NCI-H1694 (cell line): ENCODE data around the gene ARMH2.
"Not testable (repeated sequence)": the region's sequence is repeated elsewhere in the genome, so short reads cannot be mapped to it uniquely, and the experiment has no call there.

Experiments used
- DNase-seq: peaks from one replicate; lab custom pipeline; 2025; lab: John Stamatoyannopoulos, UW

ARMH2 gene

DNA sequence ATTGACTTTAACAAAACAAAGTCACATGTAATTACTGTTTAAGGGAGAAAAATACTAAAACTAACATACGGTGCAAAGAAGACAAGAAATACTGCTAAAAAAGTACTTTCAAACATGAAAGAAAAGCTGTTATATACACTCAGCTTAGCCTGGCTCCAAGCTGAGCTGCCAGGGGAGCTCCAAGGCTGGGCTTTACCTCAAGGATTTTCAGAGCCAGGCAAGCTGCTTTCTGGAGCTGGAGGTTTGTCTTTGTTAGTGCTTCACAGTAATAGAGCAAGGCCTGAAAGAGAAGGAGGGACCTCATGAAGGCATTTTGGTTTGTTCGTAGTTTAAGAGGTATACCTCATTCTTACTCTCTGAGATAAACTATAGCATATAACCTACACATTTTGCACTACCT is 19.6 kb upstream of the ARMH2 start:
- DNase-seq, result no peak

DNA sequence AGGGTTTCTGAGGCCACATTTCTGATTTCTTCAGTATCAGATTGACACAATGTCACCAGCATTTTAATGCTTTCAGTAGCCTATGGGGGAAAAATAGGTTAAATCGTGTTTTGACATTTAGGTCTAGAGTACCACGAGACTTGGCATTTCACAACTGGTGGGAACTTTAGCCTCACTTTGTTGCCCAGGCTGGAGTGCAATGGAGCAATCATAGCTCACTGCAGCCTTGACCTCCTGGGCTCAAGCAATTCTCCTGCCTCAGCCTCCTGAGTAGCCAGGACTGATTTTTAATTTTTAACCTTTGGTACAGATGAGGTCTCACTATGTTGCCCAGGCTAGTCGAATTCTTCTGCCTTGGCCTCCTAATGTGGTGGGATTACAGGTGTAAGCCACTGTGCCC is 11.0 kb upstream of the ARMH2 start:
- no peak for DNase-seq

DNA sequence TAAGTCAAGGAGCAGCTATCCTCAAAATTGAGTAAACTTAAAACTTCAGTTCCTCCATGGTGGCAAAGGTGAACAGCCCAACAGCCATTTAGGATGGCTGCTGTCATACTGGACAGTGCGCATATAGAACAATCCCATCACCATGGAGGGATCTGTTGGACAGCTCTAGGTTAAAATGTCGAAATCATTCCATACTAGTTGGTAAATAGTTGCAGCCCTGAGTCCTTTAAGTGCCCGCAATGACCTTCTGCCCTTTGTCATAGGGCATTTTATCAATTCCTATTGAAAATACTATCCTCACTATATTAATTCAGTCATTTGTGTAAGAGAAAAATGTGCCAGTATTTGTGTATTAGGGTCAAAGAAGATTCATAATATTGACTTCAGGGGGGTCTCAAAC is 8.9 kb upstream of the ARMH2 start:
- no peak for DNase-seq

DNA sequence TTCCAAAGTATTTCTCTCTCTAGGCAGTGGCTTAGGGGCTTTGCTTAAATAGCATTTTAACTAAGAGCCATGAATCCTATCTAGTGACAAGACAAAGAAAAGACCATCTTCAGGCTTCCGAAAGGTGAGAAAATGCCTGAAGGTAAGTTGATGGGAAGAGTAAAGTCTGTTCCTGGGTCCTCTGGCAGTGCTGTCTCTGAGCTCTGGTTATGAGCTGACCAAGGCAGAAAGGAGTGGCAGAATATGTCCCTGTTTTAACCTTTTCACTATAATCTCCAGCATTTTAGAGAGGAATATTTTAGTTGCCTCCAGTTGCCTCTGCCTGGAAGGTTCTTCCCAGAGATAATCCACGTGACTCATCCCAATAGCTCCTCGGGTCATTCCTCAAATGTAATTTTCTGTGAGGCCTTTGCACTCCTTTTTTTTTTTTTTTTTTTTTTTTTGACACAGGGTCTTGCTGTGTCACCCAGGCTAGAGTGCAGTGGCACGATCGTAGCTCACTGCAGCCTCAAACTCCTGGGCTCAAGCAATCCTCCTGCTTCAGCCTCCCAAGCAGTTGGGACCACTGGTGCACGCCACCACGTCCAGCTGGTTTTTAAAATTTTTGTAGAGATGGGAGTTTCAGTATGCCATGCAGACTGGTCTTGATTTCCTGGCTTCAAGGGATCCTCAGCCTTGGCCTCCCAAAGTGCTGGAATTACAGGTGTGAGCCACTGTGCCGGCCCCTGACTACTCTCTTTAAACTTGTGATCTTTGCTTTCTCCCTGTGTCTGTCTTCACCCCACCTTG is 3.7 kb upstream of the ARMH2 start:
- DNase-seq, result no peak

DNA sequence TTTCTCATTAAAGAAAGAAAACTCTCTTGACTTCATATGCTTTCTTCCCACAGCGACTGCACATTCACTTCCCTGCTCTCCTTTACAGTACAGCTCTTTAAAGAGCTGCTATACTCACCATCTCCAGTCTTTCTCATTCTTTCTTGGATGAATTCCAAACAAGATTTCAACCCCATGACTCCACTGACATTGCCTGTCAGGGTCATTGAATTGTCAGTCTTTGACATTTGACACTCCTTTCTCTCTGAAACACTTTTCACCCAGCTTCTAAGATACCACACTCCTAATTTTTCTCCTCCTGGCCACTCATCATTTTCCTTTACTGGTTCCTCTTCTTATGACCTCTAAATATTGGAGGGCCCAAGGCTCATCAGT is 811 bp upstream of the ARMH2 start:
- DNase-seq, result no peak

DNA sequence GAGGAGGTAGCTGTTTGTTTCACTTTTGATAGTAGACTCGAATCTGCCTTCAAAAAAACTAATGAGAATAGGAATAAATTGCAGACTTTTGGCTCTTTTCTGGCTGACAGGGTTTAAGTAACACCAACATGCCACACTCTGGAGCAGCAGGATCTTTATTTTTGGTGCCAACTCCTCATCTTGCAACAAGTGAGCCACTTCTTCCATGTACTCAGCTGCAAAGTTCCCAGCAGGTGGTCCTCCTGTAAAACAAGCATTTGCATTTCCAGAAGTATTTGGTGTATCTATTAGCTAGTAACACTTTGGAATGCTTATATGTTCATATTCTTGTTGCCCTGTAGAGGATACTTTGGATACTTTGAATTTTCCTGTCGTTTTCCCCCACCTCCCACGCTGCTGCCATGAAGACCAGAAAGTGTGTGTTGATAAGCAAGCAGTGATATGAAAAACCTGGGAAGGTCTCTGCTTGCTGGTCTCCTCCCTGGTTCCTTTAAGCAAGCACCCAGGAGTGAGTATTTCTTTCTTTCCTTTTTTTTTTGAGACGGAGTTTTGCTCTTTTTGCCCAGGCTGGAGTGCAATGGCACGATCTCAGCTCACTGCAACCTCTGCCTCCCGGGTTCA is 1.0 kb downstream of the ARMH2 start:
- DNase-seq, result no peak

DNA sequence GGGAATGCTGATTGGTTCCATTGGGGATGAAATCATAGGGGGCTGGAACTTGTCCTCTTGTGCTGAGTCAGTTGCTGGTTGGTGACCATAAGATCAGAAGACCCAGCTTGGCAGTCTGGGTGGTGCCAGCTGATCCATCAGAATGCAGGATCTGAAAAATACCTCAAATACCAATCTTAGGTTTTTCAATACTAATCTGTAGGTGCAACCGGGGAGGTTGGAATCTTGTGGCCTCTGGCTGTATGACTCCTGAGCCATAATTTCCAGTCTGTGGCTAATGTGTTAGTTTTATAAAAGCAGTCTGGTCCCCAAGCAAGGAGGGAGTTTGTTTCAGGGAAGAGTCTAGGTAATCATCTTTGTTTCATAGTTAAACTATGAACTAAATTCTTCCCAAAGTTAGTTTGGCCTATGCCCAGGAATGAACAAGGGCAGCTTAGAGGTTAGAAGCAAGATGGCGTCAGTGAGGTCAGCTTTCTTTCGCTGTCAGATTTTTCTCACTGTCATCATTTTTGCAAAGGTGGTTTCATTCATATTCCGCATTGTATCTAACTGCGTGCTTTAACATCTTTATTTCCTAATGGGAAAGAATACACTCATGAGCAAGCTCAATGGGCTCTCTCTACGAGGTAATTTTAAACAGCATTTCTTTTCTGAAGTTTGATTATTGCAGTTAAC is 2.0 kb downstream of the ARMH2 start:
- DNase-seq, result no peak

DNA sequence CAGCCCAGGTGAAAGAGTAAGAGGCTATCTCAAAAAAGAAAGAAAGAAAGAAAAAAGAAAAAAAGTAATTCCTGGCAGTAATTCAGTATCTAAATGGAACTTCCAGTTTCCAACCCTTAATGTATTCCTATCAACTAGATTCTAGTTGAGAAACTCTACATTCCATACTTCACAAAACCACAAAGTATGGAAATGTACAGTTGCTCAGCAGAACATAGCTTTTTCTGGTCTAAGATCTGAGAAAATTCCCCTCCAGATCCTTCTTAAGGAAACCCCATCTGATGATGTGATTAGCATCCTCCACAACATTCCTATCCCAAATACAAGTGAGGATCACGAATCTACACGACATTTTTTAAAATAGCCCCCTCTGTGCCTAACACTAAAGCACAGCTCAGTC is 3.6 kb downstream of the ARMH2 start:
- no peak for DNase-seq

DNA sequence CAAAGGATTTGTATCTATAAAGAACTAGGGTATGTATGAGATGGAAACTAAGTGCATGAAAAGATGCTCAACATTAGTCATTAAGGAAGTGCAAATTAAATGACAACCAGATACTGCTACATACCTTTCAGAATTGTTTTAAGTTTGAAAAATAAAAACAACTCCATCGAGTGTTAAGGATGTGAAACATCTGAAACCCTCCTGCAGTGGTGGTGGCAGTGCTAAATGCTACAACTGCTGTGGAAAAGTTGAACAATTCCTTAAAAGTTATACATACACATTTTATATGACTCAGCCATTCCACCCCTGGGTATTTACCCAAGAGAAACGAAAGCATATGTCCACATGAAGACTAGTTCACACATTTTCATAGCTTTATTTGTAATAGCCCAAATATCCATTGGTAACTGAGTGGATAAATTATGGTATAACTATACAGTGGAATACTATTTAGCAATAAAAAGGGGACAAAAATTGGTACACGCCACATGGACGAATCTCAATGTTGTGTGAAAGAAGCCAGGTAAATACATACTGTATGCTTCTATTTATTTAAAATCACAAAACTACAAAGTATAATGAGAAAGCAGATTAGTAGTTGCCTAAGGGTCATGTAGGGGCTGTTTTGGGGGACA is 10.6 kb downstream of the ARMH2 start:
- no peak for DNase-seq

DNA sequence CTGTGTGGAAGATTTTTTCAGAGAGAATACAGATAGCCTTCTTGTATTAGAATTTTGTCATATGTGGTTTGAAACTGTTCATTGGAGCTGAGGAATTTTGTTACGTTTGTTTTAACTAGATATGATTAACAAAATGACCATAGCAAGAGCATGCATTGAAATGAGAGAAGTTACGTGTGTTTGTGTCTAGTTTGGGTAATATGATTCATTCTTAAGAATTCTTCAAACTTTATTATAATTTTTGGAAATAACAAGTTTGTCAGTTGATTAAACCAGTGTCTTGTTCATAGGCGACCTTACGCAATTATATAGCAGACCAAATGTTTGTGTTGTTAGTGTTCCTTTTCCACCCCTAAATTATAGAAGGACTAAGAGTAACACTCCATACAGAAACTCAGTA is 18.5 kb downstream of the ARMH2 start:
- DNase-seq, result no peak

DNA sequence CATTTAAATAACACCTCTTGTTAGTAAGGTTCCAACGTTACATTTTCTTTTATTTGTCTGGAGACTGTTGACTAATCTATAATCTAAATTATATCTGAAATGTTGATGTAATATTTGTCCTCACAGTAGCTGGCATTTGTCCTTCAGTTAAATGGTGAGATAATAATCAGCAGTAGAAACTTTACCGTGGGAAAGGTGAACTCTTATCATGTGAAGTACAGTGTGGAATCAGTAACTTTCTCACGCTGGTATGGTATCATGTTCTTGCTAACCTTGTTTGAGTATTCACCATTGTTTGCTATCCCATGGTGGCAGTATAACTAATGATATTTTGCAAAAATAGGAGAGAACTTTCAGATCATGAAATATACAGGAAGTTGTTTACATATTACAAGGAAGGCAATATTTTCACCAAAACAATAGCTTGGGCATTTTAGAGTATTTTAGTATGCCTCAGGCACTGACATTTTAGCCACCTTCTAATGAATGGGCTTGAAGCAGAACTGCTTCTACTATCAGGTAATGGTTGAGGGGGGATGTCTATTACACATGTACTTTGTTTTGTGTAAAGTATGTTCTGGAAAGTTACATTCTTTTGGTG is 19.2 kb downstream of the ARMH2 start:
- no peak for DNase-seq

DNA sequence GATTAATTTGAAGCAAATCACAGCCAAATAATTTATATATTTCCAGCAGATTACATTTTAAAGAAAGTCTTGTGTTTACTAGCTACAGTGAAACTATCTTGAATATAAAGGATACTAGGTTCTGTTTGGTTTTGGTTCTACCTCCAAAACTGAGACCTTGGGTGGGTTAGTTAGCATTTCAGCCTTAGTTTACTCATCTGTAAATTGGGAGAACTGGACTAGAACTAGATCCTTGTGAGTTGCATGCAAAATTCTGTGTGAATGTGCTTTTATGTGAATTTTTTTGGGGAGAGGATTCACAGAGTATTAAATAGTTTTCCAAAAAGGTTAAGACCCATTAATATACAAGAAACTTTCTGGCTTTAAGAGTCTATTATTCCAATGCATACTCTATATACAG is 19.8 kb downstream of the ARMH2 start:
- DNase-seq, result no peak

DNA sequence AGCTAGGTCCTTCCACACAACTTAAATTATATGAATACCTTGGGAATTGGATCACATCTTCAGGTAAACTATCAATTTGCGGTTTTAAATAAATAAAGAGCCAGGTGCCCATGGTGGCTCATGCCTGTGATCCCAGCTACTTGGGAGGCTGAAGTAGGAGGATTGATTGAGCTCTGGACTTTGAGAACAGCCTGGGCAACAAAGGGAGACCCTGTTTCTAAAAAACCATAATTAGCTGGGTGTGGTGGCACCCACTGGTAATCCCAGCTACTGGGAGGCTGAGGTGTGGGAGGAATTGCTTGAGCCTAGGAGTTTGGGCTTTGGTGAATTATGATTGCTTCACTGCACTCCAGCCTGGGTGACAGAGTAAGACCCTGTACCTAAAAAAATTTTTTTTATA is 20.6 kb downstream of the ARMH2 start:
- no peak for DNase-seq

DNA sequence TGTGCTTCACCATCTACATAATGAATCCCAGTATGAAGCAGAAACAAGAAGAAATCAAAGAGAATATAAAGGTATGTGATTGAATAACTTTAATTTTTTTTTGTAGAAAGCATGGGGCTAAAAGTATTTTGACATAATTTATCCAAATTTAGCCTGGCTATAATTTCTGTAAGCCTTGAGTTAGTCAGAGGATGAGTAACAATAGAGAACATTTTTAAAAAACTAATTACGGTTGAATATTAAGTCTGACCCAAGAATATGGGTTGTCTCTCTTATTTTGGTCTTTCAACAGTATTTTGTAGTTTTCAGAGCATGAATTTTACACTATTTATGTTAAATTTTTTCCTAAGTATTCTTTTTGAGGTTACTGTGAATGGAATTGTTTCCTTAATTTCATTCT is 21.5 kb downstream of the ARMH2 start:
- DNase-seq, result no peak

DNA sequence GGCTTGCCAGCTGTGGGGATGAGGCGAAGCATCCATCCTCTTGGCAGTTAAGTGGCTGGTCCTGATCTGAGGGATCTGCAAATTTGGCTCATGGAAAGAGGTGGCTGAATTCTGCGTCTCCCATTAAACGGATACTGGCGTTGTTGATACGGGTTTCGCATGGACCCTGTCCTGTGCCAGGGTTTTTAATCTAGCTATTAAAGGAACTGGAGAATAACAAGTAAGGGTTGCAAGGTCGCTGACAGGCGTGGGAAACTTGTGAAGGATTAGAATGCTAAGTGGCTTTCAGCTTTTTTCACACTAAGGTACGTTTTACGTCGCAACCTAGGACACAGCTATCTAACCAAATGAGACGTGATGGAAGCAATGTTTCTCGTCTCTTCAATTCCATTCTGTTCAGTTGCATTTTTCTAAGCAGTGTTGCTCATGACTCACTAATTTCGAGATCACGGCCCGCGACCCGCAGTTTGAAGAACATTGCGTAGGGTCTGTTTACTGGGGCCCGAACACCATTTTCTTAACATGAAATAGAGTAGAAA is 23.1 kb downstream of the ARMH2 start:
- DNase-seq, result no peak

DNA sequence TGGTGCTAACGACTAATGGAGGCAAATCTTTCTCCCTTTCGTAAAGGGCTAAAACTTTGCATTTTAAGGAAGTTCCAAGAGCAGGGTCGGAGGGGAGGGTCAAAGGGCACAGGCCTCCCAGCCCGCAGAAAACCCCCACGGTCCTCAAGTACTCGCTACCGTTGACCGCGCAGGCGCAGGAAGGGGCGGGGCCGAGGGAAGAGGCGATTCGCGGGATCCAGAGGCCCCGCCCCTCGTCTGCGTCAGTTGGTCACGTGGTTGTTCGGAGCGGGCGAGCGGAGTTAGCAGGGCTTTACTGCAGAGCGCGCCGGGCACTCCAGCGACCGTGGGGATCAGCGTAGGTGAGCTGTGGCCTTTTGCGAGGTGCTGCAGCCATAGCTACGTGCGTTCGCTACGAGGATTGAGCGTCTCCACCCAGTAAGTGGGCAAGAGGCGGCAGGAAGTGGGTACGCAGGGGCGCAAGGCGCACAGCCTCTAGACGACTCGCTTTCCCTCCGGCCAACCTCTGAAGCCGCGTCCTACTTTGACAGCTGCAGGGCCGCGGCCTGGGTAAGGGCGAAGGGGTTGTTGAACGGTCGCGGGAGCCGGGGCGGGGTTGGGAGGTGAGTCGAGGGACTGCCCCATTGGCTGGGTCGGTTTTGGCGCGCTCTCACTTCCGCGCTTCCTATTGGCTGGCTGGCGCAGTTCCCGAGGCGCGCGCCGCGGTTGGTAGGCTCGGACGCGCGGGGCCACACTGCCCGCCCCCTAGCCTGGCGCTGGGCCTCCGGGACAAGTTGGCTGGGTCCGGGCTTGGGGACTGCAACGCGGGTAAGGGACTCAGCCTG is 23.8 kb downstream of the ARMH2 start, which contains the start of gene GMNN:
TSS of gene GMNN (plus strand) at position 242 of the 824 bp plus-strand sequence. CDS start 2,310 bp downstream, outside the sequence.
- DNase-seq, result peak; percentile 83

DNA sequence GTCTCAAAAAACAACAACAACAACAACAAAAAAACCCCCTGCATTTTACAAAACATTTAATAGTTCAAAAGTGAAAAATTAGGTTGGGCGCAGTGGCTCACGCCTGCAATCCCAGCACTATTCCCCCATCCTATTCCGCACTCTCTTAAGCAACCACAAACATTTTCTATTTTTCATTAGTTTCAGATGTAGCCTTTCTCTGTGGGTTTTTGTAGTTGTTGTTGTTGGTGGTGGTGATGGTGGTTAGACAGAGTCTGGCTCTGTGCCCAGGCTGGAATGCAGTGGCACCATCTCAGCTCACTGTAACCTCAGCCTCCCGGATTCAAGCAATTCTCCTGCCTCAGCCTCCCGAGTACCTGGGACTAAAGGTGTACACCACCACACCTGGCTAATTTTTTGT is 30.4 kb downstream of the ARMH2 start:
- DNase-seq, result no peak

DNA sequence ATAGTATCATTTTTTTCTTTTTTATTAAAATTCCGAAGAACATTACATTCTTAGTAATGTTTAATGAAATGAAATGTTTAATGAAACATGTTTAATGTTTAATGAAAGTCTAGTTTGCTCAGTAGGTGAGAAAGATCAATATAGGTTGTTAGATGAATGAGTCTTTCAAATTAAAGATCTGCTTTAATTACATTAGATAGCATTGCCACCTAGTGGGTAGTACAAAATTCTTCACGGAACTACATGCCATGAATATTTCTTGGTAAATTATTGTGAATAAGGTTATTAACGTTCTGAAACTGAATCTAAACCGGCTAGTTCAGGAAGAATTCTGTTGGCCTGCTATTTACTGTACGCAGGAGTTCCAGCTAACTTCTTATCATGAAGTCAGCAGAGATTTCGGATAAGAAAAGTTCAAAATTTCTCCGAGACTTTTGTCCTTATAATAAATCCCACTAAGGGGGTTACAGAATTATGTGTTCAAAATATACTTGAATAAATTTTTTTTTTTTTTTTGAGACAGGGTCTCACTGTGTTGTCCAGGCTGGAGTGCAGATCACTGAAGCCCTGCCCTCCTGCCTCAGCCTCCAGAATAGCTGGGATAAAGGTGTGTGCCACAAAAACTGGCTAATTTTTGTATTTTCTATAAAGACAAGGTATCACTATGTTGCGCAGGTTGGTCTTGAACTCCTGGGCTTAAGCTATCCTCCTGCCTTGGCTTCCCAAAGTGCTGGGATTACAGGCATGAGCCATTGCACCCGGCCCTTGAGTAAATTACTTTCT is 31.8 kb downstream of the ARMH2 start:
- no peak for DNase-seq

DNA sequence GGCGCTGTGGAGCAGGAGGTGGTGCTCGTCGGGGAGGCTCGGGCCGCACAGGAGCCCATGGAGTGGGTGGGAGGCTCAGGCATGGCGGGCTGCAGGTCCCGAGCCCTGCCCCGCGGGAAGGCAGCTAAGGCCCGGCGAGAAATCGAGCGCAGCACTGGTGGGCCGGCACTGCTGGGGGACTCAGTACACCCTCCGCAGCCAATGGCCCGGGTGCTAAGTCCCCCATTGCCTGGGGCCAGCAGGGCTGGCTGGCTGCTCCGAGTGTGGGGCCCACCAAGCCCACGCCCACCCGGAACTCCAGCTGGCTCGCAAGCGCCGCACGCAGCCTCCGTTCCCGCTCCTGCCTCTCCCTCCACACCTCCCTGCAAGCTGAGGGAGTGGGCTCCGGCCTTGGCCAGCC is 32.7 kb downstream of the ARMH2 start:
- not testable (repeated sequence) for DNase-seq
